ENCODE results near the gene PAF1.

Gene PAF1

GRCh38 chr19:39433480-39434079 lies 42.7 kb upstream of the PAF1 start:
- no peak for TF ChIP-seq CTCF (conservative IDR thresholded peaks at IDR 0.05; ENCODE audit: low read depth)
- ChIA-PET POLR2A (ENCODE audit: low non-redundant PET) (no interaction called here), CTCF (interaction anchor here (1.7 kb wide), 1 partner anchor 12 kb away, joined by 8 read pairs; the partner anchor contains the start of gene SUPT5H)
- DNase-seq (ENCODE audit: low spot score), result no peak
- peak overlapping the region; percentile 90 for H3K27ac ChIP-seq

- ChIA-PET POLR2A (ENCODE audit: low non-redundant PET) (interaction anchor here (0.6 kb wide), 2 partner anchors 17 to 55 kb away, joined by 3 read pairs; no protein-coding TSS in a partner anchor), CTCF (interaction anchor here (1.2 to 1.7 kb wide), 2 partner anchors 12 to 35 kb away, joined by 3 to 8 read pairs; partner anchors contain the start of gene SUPT5H)
- peak overlapping the region; percentile 90 for H3K27ac ChIP-seq
- no peak for TF ChIP-seq CTCF (conservative IDR thresholded peaks at IDR 0.05; ENCODE audit: low read depth)
- no peak for DNase-seq (ENCODE audit: low spot score)
Observed at GRCh38 chr19:39432677-39433025, 41.7 kb upstream of the PAF1 start.

- POLR2A ChIA-PET (ENCODE audit: low non-redundant PET), result no interaction called here
- DNase-seq (ENCODE audit: low spot score), result peak; percentile 83
- H3K27ac ChIP-seq, result peak overlapping the region; percentile 90
- no peak for TF ChIP-seq CTCF (conservative IDR thresholded peaks at IDR 0.05; ENCODE audit: low read depth)
- CTCF ChIA-PET, result interaction anchor here (0.5 kb wide), 1 partner anchor 579 kb away, joined by 3 read pairs; no protein-coding TSS in a partner anchor
Observed at GRCh38 chr19:39430675-39431593, 40.0 kb upstream of the PAF1 start.

GRCh38 chr19:39428283-39429112 lies 37.6 kb upstream of the PAF1 start:
- peak overlapping the region; percentile 90 for H3K27ac ChIP-seq
- TF ChIP-seq CTCF (conservative IDR thresholded peaks at IDR 0.05; ENCODE audit: low read depth), result no peak
- CTCF ChIA-PET, result interaction anchor here (0.7 kb wide), 1 partner anchor 32 kb away, joined by 7 read pairs; no protein-coding TSS in a partner anchor
- POLR2A ChIA-PET (ENCODE audit: low non-redundant PET), result interaction anchor here (0.6 kb wide), 1 partner anchor 148 kb away, joined by 3 read pairs; no protein-coding TSS in a partner anchor
- no peak for DNase-seq (ENCODE audit: low spot score)

GRCh38 chr19:39427707-39428106 lies 36.8 kb upstream of the PAF1 start:
- peak overlapping the region; percentile 90 for H3K27ac ChIP-seq
- no peak for TF ChIP-seq CTCF (conservative IDR thresholded peaks at IDR 0.05; ENCODE audit: low read depth)
- ChIA-PET CTCF (no interaction called here), POLR2A (ENCODE audit: low non-redundant PET) (interaction anchor here (0.9 kb wide), 1 partner anchor 8 kb away, joined by 5 read pairs; the partner anchor contains the start of gene RPS16)
- no peak for DNase-seq (ENCODE audit: low spot score)

GRCh38 chr19:39426170-39426569 lies 35.3 kb upstream of the PAF1 start:
- CTCF ChIA-PET, result interaction anchor here (1.3 kb wide), 1 partner anchor 28 kb away, joined by 5 read pairs; no protein-coding TSS in a partner anchor
- POLR2A ChIA-PET (ENCODE audit: low non-redundant PET), result no interaction called here
- no peak overlapping the region for H3K27ac ChIP-seq
- no peak for TF ChIP-seq CTCF (conservative IDR thresholded peaks at IDR 0.05; ENCODE audit: low read depth)
- no peak for DNase-seq (ENCODE audit: low spot score)
